Endothelial cell (in vitro differentiated cells): Measurements from ENCODE around the gene GAGE13. TPM values are rescaled to one million over a fixed set of nuclear protein-coding genes. Genes with fewer than 3 reads are reported as not detected.
"Not testable (repeated sequence)": the region's sequence is repeated elsewhere in the genome, so short reads cannot be mapped to it uniquely, and the experiment has no call there.

Source experiments
- DNase-seq: peaks from one replicate; pipeline ENCODE4 v3.0.0; 2021; ENCODE audit warnings: low spot score
- H3K27ac Mint-ChIP-seq: one replicate; pipeline ENCODE4 v1.8.0; 2021; ENCODE audit warnings: mixed read lengths, inconsistent platforms; ENCODE audit not compliant: unreplicated experiment
- H3K27me3 Mint-ChIP-seq: one replicate; pipeline ENCODE4 v1.8.0; 2021; ENCODE audit warnings: mild to moderate bottlenecking, moderate library complexity, mixed read lengths, inconsistent platforms; ENCODE audit not compliant: unreplicated experiment
- H3K36me3 Mint-ChIP-seq: one replicate; pipeline ENCODE4 v1.8.0; 2021; ENCODE audit warnings: mild to moderate bottlenecking, low read depth, mixed read lengths, inconsistent platforms; ENCODE audit not compliant: unreplicated experiment
- H3K4me1 Mint-ChIP-seq: one replicate; pipeline ENCODE4 v1.8.0; 2021; ENCODE audit warnings: mild to moderate bottlenecking, mixed read lengths, inconsistent platforms; ENCODE audit not compliant: unreplicated experiment
- H3K4me3 Mint-ChIP-seq: one replicate; pipeline ENCODE4 v1.8.0; 2021; ENCODE audit warnings: mild to moderate bottlenecking, mixed read lengths, inconsistent platforms; ENCODE audit not compliant: unreplicated experiment
- H3K9me3 Mint-ChIP-seq: one replicate; pipeline ENCODE4 v1.8.0; 2021; ENCODE audit warnings: mixed read lengths, inconsistent platforms; ENCODE audit not compliant: unreplicated experiment
- total RNA-seq: library from RNA; stranded (reverse); fragmentation: NEBNext Ultra II Directional; extraction: Animal tissue kit (Norgen Biotek cat#: 25700); gene quantifications from one replicate; pipeline ENCODE4 v1.2.1, GENCODE V29; 2021; ENCODE audit not compliant: unreplicated experiment
- TF ChIP-seq, protein P1 (sequence below): fragments of 200-600 bp; sonication (generic); IDR thresholded peaks from one replicate; pipeline ENCODE4 v1.5.0; 2021; ENCODE audit warnings: antibody characterized with exemption; ENCODE audit not compliant: unreplicated experiment

Gene GAGE13
- total RNA-seq, 1 donor from 2014 or later, result not detected

DNA sequence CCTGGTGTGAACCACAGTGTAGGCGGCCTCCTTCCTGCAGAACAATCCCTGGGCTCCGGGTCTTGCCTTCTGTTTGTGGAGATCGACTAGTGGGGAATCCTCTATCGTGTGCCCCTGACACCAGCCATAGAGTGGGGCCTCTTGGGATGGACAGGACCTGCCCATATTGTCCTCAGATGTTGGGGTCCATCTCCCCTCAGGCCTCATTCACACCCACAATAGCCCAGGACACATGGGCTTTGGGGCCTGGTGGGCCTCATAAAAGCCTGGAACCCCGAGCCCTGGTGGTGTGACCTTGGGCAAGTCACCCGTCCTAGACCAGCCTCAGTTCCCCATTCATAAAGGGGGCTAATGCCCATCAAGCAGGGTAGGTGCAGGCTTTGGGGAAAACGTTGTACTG is 41.2 kb upstream of the GAGE13 start:
- DNase-seq, result no peak
- Mint-ChIP-seq H3K9me3 (no peaks in the 10 kb centered on the region), H3K27me3 (peaks cover 2% of the 10 kb centered on the region), H3K4me3 (no peak overlapping the region), H3K36me3 (no peaks in the 10 kb centered on the region), H3K4me1 (no peaks in the 10 kb centered on the region), H3K27ac (no peak overlapping the region)
- TF ChIP-seq, protein P1, sequence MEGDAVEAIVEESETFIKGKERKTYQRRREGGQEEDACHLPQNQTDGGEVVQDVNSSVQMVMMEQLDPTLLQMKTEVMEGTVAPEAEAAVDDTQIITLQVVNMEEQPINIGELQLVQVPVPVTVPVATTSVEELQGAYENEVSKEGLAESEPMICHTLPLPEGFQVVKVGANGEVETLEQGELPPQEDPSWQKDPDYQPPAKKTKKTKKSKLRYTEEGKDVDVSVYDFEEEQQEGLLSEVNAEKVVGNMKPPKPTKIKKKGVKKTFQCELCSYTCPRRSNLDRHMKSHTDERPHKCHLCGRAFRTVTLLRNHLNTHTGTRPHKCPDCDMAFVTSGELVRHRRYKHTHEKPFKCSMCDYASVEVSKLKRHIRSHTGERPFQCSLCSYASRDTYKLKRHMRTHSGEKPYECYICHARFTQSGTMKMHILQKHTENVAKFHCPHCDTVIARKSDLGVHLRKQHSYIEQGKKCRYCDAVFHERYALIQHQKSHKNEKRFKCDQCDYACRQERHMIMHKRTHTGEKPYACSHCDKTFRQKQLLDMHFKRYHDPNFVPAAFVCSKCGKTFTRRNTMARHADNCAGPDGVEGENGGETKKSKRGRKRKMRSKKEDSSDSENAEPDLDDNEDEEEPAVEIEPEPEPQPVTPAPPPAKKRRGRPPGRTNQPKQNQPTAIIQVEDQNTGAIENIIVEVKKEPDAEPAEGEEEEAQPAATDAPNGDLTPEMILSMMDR, result no peak

DNA sequence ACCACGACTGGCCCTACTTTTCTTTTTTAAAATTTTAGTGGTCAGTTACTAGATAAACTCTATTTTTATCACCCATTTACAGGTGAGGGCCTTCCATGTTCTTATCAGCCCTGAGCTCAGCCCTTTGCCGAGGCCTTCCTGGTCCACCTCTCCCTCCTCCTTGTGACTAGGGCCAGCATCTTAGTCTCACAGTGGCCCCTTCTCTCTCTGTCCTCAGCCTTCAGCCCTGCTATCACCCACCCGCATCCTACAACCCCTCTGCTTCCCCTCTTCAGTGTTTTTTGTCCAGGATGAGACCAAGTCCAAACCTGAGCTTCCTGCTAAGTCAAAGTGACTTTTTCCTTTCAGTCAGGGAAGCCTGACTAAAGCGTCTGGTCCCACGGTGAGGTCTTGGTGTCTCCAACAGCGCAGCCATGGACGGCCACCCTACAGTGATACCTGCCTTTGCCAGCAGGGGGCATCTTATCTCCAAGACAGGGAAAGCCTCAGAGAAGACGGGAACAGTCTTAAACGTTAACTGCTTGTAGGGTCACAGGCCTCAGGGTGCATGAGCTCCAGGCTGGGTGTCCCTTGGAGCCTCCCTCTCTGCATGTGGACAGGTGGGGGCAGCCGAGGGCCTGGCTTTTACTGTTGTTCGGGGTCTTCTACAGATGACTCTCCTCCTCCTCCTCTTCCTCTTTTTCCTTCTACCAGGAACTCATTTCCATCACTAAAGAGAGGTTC is 39.6 kb upstream of the GAGE13 start:
- H3K36me3 Mint-ChIP-seq, result no peaks in the 10 kb centered on the region
- no peak overlapping the region for H3K4me3 Mint-ChIP-seq
- H3K27ac Mint-ChIP-seq, result no peak overlapping the region
- H3K27me3 Mint-ChIP-seq, result peaks cover 2% of the 10 kb centered on the region
- H3K4me1 Mint-ChIP-seq, result no peaks in the 10 kb centered on the region
- no peaks in the 10 kb centered on the region for H3K9me3 Mint-ChIP-seq
- peak; percentile 76 for DNase-seq
- TF ChIP-seq, protein P1, result peak; percentile 67

DNA sequence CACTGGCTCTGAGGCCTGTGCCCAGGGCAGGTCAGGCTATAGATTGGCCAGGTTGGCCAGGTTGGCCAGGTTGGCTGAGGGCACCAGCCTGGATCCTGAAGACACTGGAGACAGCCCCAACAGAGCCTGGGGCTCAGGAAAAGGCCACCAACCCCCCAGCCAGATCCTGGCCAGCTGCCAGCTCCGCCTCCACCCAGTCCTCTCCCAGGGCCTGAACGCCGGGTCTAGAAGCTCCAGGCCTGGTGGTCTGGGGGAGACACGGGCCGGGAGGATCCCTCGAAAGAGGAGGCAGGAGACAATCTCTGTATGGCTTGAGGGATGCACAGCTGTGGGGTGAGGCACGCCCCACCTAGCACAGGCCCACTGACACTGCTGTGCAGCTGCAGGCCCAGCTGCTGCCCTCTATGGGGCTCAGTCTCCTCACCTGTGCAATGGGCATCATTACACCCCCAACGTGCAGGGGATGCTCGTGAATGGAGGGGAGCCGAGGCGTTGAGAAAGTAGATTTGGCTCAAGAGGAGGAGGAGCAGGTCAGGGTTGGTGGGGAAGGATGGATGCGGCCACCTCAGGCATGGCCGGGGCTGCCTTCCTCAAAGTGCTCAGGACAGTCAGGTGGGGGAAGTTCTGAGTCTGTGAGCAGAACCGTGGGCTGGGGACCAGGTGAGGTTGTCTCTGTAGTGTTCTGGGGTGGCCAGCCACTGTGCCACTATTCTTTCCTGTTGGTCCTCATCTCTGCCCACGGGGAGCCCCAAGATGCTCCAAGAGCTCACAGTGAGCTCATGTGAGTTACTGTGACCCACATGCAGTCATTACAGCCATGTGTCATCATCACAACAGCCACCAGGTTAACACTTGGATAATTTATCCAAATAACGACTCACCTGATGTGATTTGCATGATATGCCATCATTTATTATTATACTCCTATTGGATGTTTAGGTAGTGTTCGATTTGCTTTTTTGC is 38.7 kb upstream of the GAGE13 start:
- Mint-ChIP-seq H3K4me3 (no peak overlapping the region), H3K27ac (no peak overlapping the region), H3K27me3 (peaks cover 2% of the 10 kb centered on the region), H3K9me3 (no peaks in the 10 kb centered on the region), H3K4me1 (no peaks in the 10 kb centered on the region), H3K36me3 (no peaks in the 10 kb centered on the region)
- no peak for DNase-seq
- TF ChIP-seq, protein P1, result no peak

DNA sequence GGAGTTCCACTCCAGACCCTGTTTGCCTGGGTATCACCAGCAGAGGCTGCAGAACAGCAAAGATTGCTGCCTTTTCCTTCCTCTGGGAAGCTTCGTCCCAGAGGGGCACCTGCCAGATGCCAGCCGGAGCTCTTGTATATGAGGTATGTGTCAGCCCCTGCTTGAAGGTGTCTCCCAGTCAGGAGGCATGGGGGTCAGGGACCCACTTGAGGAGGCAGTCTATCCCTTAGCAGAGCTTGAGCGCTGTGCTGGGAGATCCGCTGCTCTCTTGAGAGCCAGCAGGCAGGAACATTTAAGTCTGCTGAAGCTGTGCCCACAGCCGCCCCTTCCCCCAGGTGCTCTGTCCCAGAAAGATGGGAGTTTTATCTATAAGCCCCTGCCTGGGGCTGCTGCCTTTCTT is 32.1 kb upstream of the GAGE13 start:
- H3K27me3 Mint-ChIP-seq, H3K36me3 Mint-ChIP-seq, DNase-seq, H3K27ac Mint-ChIP-seq, H3K9me3 Mint-ChIP-seq, H3K4me3 Mint-ChIP-seq, H3K4me1 Mint-ChIP-seq: not testable (repeated sequence)

DNA sequence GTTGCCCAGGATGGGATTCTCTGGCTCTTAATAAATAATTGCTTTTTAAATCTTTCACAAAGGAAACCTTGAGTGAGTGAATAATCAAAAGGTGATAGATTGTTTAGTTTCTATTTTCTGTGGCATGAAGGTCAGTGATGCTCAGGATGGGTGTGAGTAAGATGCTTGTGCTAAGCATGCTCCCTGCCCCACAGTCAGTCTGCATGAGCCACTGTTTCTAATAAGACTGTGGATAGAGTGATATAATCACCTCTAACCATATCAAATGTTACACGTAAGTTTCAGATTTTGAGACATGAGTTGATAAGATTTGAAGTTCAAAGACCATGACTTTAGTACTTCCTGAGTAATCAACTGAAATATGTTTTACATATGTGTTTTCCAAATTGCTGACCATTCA is 30.7 kb upstream of the GAGE13 start:
- TF ChIP-seq, protein P1, result no peak
- no peak for DNase-seq
- Mint-ChIP-seq H3K36me3 (no peaks in the 10 kb centered on the region), H3K4me1 (no peaks in the 10 kb centered on the region), H3K27me3 (no peaks in the 10 kb centered on the region), H3K4me3 (no peak overlapping the region), H3K9me3 (no peaks in the 10 kb centered on the region), H3K27ac (no peak overlapping the region)
